Brain pericyte (primary cell): Measurements from ENCODE around the gene ATAD2B.

Experiments used
- DNase-seq: peaks from one replicate; pipeline ENCODE4 v3.0.0-alpha.2; 2012; ENCODE audit warnings: low read depth, low spot score

The ATAD2B gene

GRCh38 chr2:23912054-23912453 lies 14.9 kb downstream of the ATAD2B start:
- no peak for DNase-seq

- no peak for DNase-seq
Observed at GRCh38 chr2:23905155-23905554, 21.8 kb downstream of the ATAD2B start.

- DNase-seq, result no peak
Observed at GRCh38 chr2:23904692-23905091, 22.2 kb downstream of the ATAD2B start.

- DNase-seq, result no peak
Observed at GRCh38 chr2:23904215-23904614, 22.7 kb downstream of the ATAD2B start.

- no peak for DNase-seq
Observed at GRCh38 chr2:23903034-23903433, 23.9 kb downstream of the ATAD2B start.

GRCh38 chr2:23901966-23902846 lies 24.7 kb downstream of the ATAD2B start:
- DNase-seq, result no peak

- DNase-seq, result peak; percentile 71
Observed at GRCh38 chr2:23900541-23901322, 26.2 kb downstream of the ATAD2B start.

- no peak for DNase-seq
Observed at GRCh38 chr2:23900133-23900532, 26.8 kb downstream of the ATAD2B start.

- no peak for DNase-seq
Observed at GRCh38 chr2:23871206-23871605, 55.7 kb downstream of the ATAD2B start.

- DNase-seq, result no peak
Observed at GRCh38 chr2:23867449-23867848, 59.5 kb downstream of the ATAD2B start.

GRCh38 chr2:23862716-23863426 lies 64.1 kb downstream of the ATAD2B start:
- DNase-seq, result no peak

- no peak for DNase-seq
Observed at GRCh38 chr2:23861952-23862351, 65.0 kb downstream of the ATAD2B start.

- DNase-seq, result no peak
Observed at GRCh38 chr2:23859983-23860382, 66.9 kb downstream of the ATAD2B start.

- DNase-seq, result no peak
Observed at GRCh38 chr2:23859234-23859633, 67.7 kb downstream of the ATAD2B start.

GRCh38 chr2:23850564-23851256 lies 76.2 kb downstream of the ATAD2B start:
- no peak for DNase-seq

- DNase-seq, result no peak
Observed at GRCh38 chr2:23844905-23845304, 82.0 kb downstream of the ATAD2B start.

GRCh38 chr2:23843051-23843976 lies 83.6 kb downstream of the ATAD2B start:
- no peak for DNase-seq

- no peak for DNase-seq
Observed at GRCh38 chr2:23839919-23840578, 86.9 kb downstream of the ATAD2B start.

- DNase-seq, result no peak
Observed at GRCh38 chr2:23838996-23839395, 87.9 kb downstream of the ATAD2B start.

- DNase-seq, result no peak
Observed at GRCh38 chr2:23838581-23838980, 88.3 kb downstream of the ATAD2B start.
